B cell (primary cell): ENCODE results near the gene PANK2.

Source experiments
- EZH2 ChIP-seq: IDR thresholded peaks from 2 replicates; pipeline ENCODE4 v1.6.1; 2012; ENCODE audit warnings: borderline replicate concordance, low read depth, mild to moderate bottlenecking, moderate library complexity, low read length; ENCODE audit not compliant: insufficient read depth, poor library complexity, severe bottlenecking
- TF ChIP-seq, protein P1 (sequence below): fragments of 200-600 bp; IDR thresholded peaks from one replicate; pipeline ENCODE4 v1.8.0; 2022; ENCODE audit warnings: antibody characterized with exemption, mild to moderate bottlenecking

DNA sequence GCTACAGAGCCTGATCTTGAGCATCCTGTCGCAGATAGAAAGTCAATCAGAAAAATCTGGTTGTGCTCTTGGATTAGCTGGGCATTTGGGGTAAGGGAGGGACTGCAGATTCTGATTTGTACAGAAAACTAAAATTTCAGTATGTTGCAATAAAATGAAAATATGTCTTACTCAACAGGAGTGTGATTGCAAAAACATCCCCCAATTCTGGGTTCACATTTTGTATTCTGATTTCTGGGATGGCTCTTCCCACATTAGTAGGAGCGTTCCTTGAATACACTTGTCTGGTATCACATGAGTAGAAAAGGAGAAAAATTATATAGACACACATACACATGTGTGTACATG lies 40.5 kb downstream of the PANK2 start:
- TF ChIP-seq, protein P1, sequence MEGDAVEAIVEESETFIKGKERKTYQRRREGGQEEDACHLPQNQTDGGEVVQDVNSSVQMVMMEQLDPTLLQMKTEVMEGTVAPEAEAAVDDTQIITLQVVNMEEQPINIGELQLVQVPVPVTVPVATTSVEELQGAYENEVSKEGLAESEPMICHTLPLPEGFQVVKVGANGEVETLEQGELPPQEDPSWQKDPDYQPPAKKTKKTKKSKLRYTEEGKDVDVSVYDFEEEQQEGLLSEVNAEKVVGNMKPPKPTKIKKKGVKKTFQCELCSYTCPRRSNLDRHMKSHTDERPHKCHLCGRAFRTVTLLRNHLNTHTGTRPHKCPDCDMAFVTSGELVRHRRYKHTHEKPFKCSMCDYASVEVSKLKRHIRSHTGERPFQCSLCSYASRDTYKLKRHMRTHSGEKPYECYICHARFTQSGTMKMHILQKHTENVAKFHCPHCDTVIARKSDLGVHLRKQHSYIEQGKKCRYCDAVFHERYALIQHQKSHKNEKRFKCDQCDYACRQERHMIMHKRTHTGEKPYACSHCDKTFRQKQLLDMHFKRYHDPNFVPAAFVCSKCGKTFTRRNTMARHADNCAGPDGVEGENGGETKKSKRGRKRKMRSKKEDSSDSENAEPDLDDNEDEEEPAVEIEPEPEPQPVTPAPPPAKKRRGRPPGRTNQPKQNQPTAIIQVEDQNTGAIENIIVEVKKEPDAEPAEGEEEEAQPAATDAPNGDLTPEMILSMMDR = no peak
- no peak for TF ChIP-seq EZH2
